Cardiac muscle cell (in vitro differentiated cells and primary cell): ENCODE results near the gene UVSSA. TPM values are rescaled to one million over a fixed set of nuclear protein-coding genes. Genes with fewer than 3 reads are reported as not detected.

Experiments used
- DNase-seq, 2 donors: peaks; one replicate each; pipeline versions ENCODE4 v3.0.0 to v3.0.0-alpha.2; 2010 to 2017; ENCODE audit warnings: low read depth in 1 of 2, low spot score in 1 of 2
- H3K27ac ChIP-seq: fragments of 200-600 bp; sonication (generic); 2 replicates; pipeline ENCODE4 v1.5.1; 2016
- H3K27me3 ChIP-seq: fragments of 200-600 bp; sonication (generic); 2 replicates; pipeline ENCODE4 v1.6.0; 2016; ENCODE audit warnings: control low read depth
- H3K36me3 ChIP-seq: fragments of 200-600 bp; sonication (generic); 2 replicates; pipeline ENCODE4 v1.5.1; 2016; ENCODE audit warnings: control low read depth
- H3K4me1 ChIP-seq: fragments of 200-600 bp; sonication (generic); 2 replicates; pipeline ENCODE4 v1.8.1; 2017; ENCODE audit warnings: low read depth, mild to moderate bottlenecking, mixed run types
- H3K4me3 ChIP-seq: fragments of 200-600 bp; sonication (generic); 2 replicates; pipeline ENCODE4 v1.5.1; 2016; ENCODE audit warnings: mild to moderate bottlenecking
- H3K9me3 ChIP-seq: fragments of 200-600 bp; sonication (generic); 2 replicates; pipeline ENCODE4 v1.5.1; 2017; ENCODE audit warnings: low read depth, mild to moderate bottlenecking, control low read depth
- CTCF ChIP-seq: IDR thresholded peaks from 2 replicates; pipeline ENCODE4 v1.5.1; 2012; ENCODE audit warnings: low read depth, mild to moderate bottlenecking, low read length
- polyA plus RNA-seq: library from polyadenylated mRNA; unstranded; fragments of >200 nt; fragmentation: Nextera tagmentation; extraction: Ambion mirVana; gene quantifications from 2 replicates; pipeline ENCODE4 v1.2.1, GENCODE V29; 2016
- total RNA-seq: library from RNA; depleted of rRNA; stranded (reverse); fragments of >200 nt; gene quantifications from 2 replicates; pipeline ENCODE4 v1.2.3, GENCODE V29; 2016

The UVSSA gene
- total and polyA plus RNA-seq, 2 experiments from 2014 or later = 7.2 to 14.1 TPM

- no peak overlapping the region for H3K4me3 ChIP-seq
- TF ChIP-seq CTCF = no peak
- H3K9me3 ChIP-seq = no peaks in the 10 kb centered on the region
- no peak overlapping the region for H3K27ac ChIP-seq
- no peak for DNase-seq
- no peaks in the 10 kb centered on the region for H3K4me1 ChIP-seq
- H3K27me3 ChIP-seq = peaks cover 73% of the 10 kb centered on the region
- H3K36me3 ChIP-seq = no peaks in the 10 kb centered on the region
Observed at GRCh38 chr4:1401409-1402020, 54.5 kb downstream of the UVSSA start.

- Histone ChIP-seq H3K9me3 (no peaks in the 10 kb centered on the region), H3K27me3 (peaks cover 79% of the 10 kb centered on the region), H3K4me3 (no peak overlapping the region), H3K36me3 (no peaks in the 10 kb centered on the region), H3K27ac (no peak overlapping the region), H3K4me1 (no peaks in the 10 kb centered on the region)
- no peak for TF ChIP-seq CTCF
- no peak for DNase-seq
Observed at GRCh38 chr4:1402021-1402515, 55.1 kb downstream of the UVSSA start.

GRCh38 chr4:1402516-1403091 is 55.6 kb downstream of the UVSSA start:
- no peak for DNase-seq
- TF ChIP-seq CTCF = no peak
- peaks cover 84% of the 10 kb centered on the region for H3K27me3 ChIP-seq
- H3K27ac ChIP-seq = no peak overlapping the region
- H3K4me1 ChIP-seq = no peaks in the 10 kb centered on the region
- H3K9me3 ChIP-seq = no peaks in the 10 kb centered on the region
- H3K4me3 ChIP-seq = no peak overlapping the region
- no peaks in the 10 kb centered on the region for H3K36me3 ChIP-seq

GRCh38 chr4:1403177-1403583 is 56.2 kb downstream of the UVSSA start:
- DNase-seq = no peak
- H3K4me3 ChIP-seq = no peak overlapping the region
- no peaks in the 10 kb centered on the region for H3K4me1 ChIP-seq
- no peaks in the 10 kb centered on the region for H3K36me3 ChIP-seq
- no peaks in the 10 kb centered on the region for H3K9me3 ChIP-seq
- H3K27ac ChIP-seq = no peak overlapping the region
- peaks cover 90% of the 10 kb centered on the region for H3K27me3 ChIP-seq
- no peak for TF ChIP-seq CTCF

- H3K4me1 ChIP-seq = no peaks in the 10 kb centered on the region
- no peak for DNase-seq
- no peaks in the 10 kb centered on the region for H3K36me3 ChIP-seq
- no peak for TF ChIP-seq CTCF
- H3K9me3 ChIP-seq = no peaks in the 10 kb centered on the region
- H3K4me3 ChIP-seq = no peak overlapping the region
- H3K27ac ChIP-seq = no peak overlapping the region
- peaks cover 97% of the 10 kb centered on the region for H3K27me3 ChIP-seq
Observed at GRCh38 chr4:1403591-1404572, 56.9 kb downstream of the UVSSA start.
